ENCODE measurements around the gene COL25A1. TPM values are rescaled to one million over a fixed set of nuclear protein-coding genes. Genes with fewer than 3 reads are reported as not detected.

Gene COL25A1
- total RNA-seq, 1 experiment from 2014 or later = 8.8 TPM

- BruUV-seq (replicated peaks) = no TSS peak
- Histone ChIP-seq H3K36me3 (ENCODE audit: insufficient read depth, low read length, poor library complexity, severe bottlenecking) (no peaks in the 10 kb centered on the region), H3K4me3 (ENCODE audit: low read depth, low read length, poor library complexity, severe bottlenecking) (no peak overlapping the region), H3K4me1 (ENCODE audit: insufficient read depth, low read length, poor library complexity, severe bottlenecking) (no peaks in the 10 kb centered on the region), H3K9me3 (ENCODE audit: low read depth, low read length, poor library complexity, severe bottlenecking) (no peaks in the 10 kb centered on the region), H3K27me3 (replicated peaks; ENCODE audit: insufficient read depth, low read depth, low read length, poor library complexity) (no peaks in the 10 kb centered on the region), H3K27ac (ENCODE audit: low read depth, low read length, poor library complexity, severe bottlenecking) (no peak overlapping the region)
- ChIA-PET POLR2A (ENCODE audit: low non-redundant PET) (interaction anchor here (0.6 kb wide), 1 partner anchor 37 kb away, joined by 3 read pairs; no protein-coding TSS in a partner anchor), CTCF (no interaction called here)
- no peak for TF ChIP-seq EZH2 (IDR thresholded peaks at IDR 0.05; ENCODE audit: borderline replicate concordance, low read depth, low read length, poor library complexity, severe bottlenecking)
- TF ChIP-seq, protein P1, sequence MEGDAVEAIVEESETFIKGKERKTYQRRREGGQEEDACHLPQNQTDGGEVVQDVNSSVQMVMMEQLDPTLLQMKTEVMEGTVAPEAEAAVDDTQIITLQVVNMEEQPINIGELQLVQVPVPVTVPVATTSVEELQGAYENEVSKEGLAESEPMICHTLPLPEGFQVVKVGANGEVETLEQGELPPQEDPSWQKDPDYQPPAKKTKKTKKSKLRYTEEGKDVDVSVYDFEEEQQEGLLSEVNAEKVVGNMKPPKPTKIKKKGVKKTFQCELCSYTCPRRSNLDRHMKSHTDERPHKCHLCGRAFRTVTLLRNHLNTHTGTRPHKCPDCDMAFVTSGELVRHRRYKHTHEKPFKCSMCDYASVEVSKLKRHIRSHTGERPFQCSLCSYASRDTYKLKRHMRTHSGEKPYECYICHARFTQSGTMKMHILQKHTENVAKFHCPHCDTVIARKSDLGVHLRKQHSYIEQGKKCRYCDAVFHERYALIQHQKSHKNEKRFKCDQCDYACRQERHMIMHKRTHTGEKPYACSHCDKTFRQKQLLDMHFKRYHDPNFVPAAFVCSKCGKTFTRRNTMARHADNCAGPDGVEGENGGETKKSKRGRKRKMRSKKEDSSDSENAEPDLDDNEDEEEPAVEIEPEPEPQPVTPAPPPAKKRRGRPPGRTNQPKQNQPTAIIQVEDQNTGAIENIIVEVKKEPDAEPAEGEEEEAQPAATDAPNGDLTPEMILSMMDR (conservative IDR thresholded peaks at IDR 0.05; ENCODE audit: low read depth, low read length) = no peak
- peak; percentile 24 for DNase-seq (ENCODE audit: low spot score)
- intact Hi-C loops (cut with micrococcal nuclease; ENCODE audit: unreplicated experiment) = no loop called here
Measured at GRCh38 chr4:108919226-108919893, 383.1 kb downstream of the COL25A1 start.

GRCh38 chr4:108917255-108917654, 385.2 kb downstream of the COL25A1 start:
- no TSS peak for BruUV-seq (replicated peaks)
- CTCF ChIA-PET = no interaction called here
- Histone ChIP-seq H3K9me3 (ENCODE audit: low read depth, low read length, poor library complexity, severe bottlenecking) (no peaks in the 10 kb centered on the region), H3K27ac (ENCODE audit: low read depth, low read length, poor library complexity, severe bottlenecking) (no peak overlapping the region), H3K27me3 (replicated peaks; ENCODE audit: insufficient read depth, low read depth, low read length, poor library complexity) (no peaks in the 10 kb centered on the region), H3K4me1 (ENCODE audit: insufficient read depth, low read length, poor library complexity, severe bottlenecking) (no peaks in the 10 kb centered on the region), H3K4me3 (ENCODE audit: low read depth, low read length, poor library complexity, severe bottlenecking) (no peak overlapping the region), H3K36me3 (ENCODE audit: insufficient read depth, low read length, poor library complexity, severe bottlenecking) (no peaks in the 10 kb centered on the region)
- intact Hi-C loops (cut with micrococcal nuclease; ENCODE audit: unreplicated experiment) = no loop called here
- POLR2A ChIA-PET (ENCODE audit: low non-redundant PET) = no interaction called here
- no peak for DNase-seq (ENCODE audit: low spot score)
- no peak for TF ChIP-seq EZH2 (IDR thresholded peaks at IDR 0.05; ENCODE audit: borderline replicate concordance, low read depth, low read length, poor library complexity, severe bottlenecking)
- TF ChIP-seq, protein P1 (conservative IDR thresholded peaks at IDR 0.05; ENCODE audit: low read depth, low read length) = no peak

GRCh38 chr4:108916638-108917037, 385.8 kb downstream of the COL25A1 start:
- POLR2A ChIA-PET (ENCODE audit: low non-redundant PET) = no interaction called here
- BruUV-seq (replicated peaks) = no TSS peak
- TF ChIP-seq, protein P1 (conservative IDR thresholded peaks at IDR 0.05; ENCODE audit: low read depth, low read length) = no peak
- no peak for TF ChIP-seq EZH2 (IDR thresholded peaks at IDR 0.05; ENCODE audit: borderline replicate concordance, low read depth, low read length, poor library complexity, severe bottlenecking)
- H3K4me3 ChIP-seq (ENCODE audit: low read depth, low read length, poor library complexity, severe bottlenecking) = no peak overlapping the region
- no peak overlapping the region for H3K27ac ChIP-seq (ENCODE audit: low read depth, low read length, poor library complexity, severe bottlenecking)
- CTCF ChIA-PET = no interaction called here
- H3K4me1 ChIP-seq (ENCODE audit: insufficient read depth, low read length, poor library complexity, severe bottlenecking) = no peaks in the 10 kb centered on the region
- H3K36me3 ChIP-seq (ENCODE audit: insufficient read depth, low read length, poor library complexity, severe bottlenecking) = no peaks in the 10 kb centered on the region
- H3K27me3 ChIP-seq (replicated peaks; ENCODE audit: insufficient read depth, low read depth, low read length, poor library complexity) = no peaks in the 10 kb centered on the region
- DNase-seq (ENCODE audit: low spot score) = no peak
- H3K9me3 ChIP-seq (ENCODE audit: low read depth, low read length, poor library complexity, severe bottlenecking) = no peaks in the 10 kb centered on the region
- intact Hi-C loops (cut with micrococcal nuclease; ENCODE audit: unreplicated experiment) = no loop called here
